Retinal pigment epithelial cell (primary cell): ENCODE measurements around the gene ADAM22.
"Not testable (repeated sequence)": the region's sequence is repeated elsewhere in the genome, so short reads cannot be mapped to it uniquely, and the experiment has no call there.

Experiments
- DNase-seq: peaks from one replicate; pipeline ENCODE4 v3.0.0-alpha.2; 2010; ENCODE audit warnings: low read depth
- H3K4me3 ChIP-seq: 2 replicates; pipeline ENCODE4 v1.5.1; 2011; ENCODE audit warnings: mild to moderate bottlenecking, low read length, control low read depth, moderate library complexity
- CTCF ChIP-seq: conservative IDR thresholded peaks from 2 replicates; pipeline ENCODE4 v1.5.1; 2011; ENCODE audit warnings: low read depth, low read length, control low read depth, inconsistent platforms

Gene ADAM22

GRCh38 chr7:87935384-87935706, 1.3 kb downstream of the ADAM22 start:
- TF ChIP-seq CTCF, result no peak
- DNase-seq, result no peak
- peak overlapping the region; percentile 73 for H3K4me3 ChIP-seq

GRCh38 chr7:87941138-87941537, 7.1 kb downstream of the ADAM22 start:
- TF ChIP-seq CTCF, result no peak
- DNase-seq, result no peak
- no peak overlapping the region for H3K4me3 ChIP-seq

GRCh38 chr7:87944547-87944946, 10.5 kb downstream of the ADAM22 start:
- H3K4me3 ChIP-seq, result no peak overlapping the region
- TF ChIP-seq CTCF, result no peak
- no peak for DNase-seq

DNA sequence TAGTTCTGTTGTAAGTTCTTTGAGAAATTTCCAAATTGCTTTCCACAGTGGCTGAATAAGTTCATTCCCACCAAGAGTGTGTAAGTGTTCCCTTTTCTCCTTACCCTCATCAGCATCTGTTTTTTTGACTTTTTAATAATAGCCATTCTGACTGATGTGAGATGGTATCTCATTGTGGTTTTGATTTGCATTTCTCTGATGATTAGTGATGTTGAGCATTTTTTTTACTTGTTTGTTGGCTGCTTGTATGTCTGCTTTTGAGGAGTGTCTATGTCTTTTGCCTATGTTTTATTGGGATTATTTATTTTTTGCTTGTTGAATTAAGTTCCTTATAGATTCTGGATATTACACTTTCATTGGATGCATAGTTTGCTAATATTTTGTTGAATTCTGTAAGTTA, 11.9 kb downstream of the ADAM22 start:
- H3K4me3 ChIP-seq, DNase-seq: not testable (repeated sequence)

- no peak overlapping the region for H3K4me3 ChIP-seq
- DNase-seq, result no peak
- no peak for TF ChIP-seq CTCF
Measured at GRCh38 chr7:87948371-87948770, 14.3 kb downstream of the ADAM22 start.

GRCh38 chr7:87959336-87959735, 25.3 kb downstream of the ADAM22 start:
- H3K4me3 ChIP-seq, result no peak overlapping the region
- no peak for TF ChIP-seq CTCF

DNA sequence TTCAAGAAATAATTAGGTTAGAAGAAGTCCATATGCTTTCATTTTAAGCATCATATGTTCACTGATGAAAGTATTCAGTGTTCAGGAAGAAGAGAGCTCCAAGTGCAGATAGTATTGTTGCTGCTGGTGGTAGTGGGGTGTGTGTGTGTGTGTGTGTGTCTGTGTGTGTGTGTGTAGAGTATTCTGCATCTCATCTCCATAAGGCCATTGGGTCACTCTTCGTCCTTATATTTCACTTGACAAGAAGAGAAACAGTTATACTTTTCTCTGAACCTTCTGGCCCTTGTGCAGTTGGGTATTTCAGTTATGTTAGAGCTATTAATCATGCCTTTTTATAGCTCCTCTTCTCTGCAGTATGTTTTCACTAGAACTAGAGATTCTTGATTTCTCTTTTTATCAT, 26.2 kb downstream of the ADAM22 start:
- TF ChIP-seq CTCF, result no peak
- DNase-seq, result no peak
- no peak overlapping the region for H3K4me3 ChIP-seq

More at GRCh38 chr7:87959336-87959735, 25.3 kb downstream of the ADAM22 start:
- no peak for DNase-seq

DNA sequence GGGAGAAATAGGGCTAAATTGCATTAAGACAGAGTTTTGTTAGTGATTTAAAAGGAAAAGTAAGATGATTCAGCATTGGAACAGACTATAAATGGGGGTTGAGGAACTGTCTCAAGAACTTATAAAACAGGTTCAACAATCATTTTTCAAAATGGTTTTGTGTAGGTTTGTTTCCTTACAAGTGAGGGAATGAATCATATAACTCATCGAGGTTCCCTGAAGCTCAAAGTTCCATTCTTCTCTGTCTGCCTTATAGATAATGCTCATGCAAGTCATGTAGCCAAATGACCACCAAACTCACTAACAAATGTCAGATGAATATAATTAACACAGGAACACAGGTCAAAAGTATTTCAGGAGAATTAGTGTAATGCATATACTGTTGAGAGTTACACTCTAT, 27.7 kb downstream of the ADAM22 start:
- H3K4me3 ChIP-seq, result no peak overlapping the region
- no peak for DNase-seq
- no peak for TF ChIP-seq CTCF
